Stimulated activated memory B cell treated with anti-CD40 and anti-IgM and Interleukin-4, amounts not matched to agents 10 μg/mL and 1 μg/mL and 100 μg/mL, for 72 hours (primary cell): ENCODE data around the gene MARCHF9.

Experiments used
- ATAC-seq: fragments of 150-1000 bp; cut with Tn5 transposase; 2 replicates; pipeline ENCODE4 v1.10.0; 2021
- H3K27ac Mint-ChIP-seq: one replicate; pipeline ENCODE4 v1.8.0; 2022; ENCODE audit warnings: mild to moderate bottlenecking, mixed read lengths
- H3K27me3 Mint-ChIP-seq: one replicate; pipeline ENCODE4 v1.8.0; 2022; ENCODE audit warnings: mixed read lengths
- H3K36me3 Mint-ChIP-seq: one replicate; pipeline ENCODE4 v1.8.0; 2022; ENCODE audit warnings: mixed read lengths
- H3K4me1 Mint-ChIP-seq: one replicate; pipeline ENCODE4 v1.8.0; 2022; ENCODE audit warnings: mixed read lengths
- H3K4me3 Mint-ChIP-seq: one replicate; pipeline ENCODE4 v1.8.0; 2022; ENCODE audit warnings: mild to moderate bottlenecking, moderate library complexity, mixed read lengths
- H3K9me3 Mint-ChIP-seq: one replicate; pipeline ENCODE4 v1.8.0; 2022; ENCODE audit warnings: mixed read lengths

MARCHF9 gene

DNA sequence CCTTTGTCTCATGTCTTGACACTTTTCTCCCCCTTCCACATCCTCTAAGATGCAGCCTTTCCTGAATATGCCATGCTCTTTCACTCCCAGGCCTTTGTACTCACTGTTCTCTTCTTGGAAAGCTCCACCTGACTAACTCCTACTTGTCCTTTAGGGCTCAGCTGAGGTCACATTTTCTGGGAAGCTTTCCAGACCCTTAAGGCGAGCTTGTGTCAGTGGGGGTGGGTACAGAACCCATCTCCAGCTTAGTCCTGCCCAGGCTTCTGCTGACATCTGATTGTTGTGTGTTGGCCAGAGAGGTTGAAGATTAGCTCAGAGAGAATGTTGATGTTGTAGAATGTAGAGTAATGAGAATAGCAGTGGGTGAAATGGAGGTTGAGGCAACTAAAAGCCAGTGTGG is 24.8 kb downstream of the MARCHF9 start:
- ATAC-seq = no peak
- no peak overlapping the region for H3K27ac Mint-ChIP-seq
- H3K4me1 Mint-ChIP-seq = peaks cover 23% of the 10 kb centered on the region
- H3K9me3 Mint-ChIP-seq = no peaks in the 10 kb centered on the region
- H3K27me3 Mint-ChIP-seq = no peaks in the 10 kb centered on the region
- no peaks in the 10 kb centered on the region for H3K36me3 Mint-ChIP-seq
- no peak overlapping the region for H3K4me3 Mint-ChIP-seq

GRCh38 chr12:57780284-57780897 is 25.5 kb downstream of the MARCHF9 start:
- Mint-ChIP-seq H3K4me3 (no peak overlapping the region), H3K27me3 (no peaks in the 10 kb centered on the region), H3K4me1 (peaks cover 23% of the 10 kb centered on the region), H3K36me3 (no peaks in the 10 kb centered on the region), H3K9me3 (no peaks in the 10 kb centered on the region), H3K27ac (no peak overlapping the region)
- no peak for ATAC-seq

DNA sequence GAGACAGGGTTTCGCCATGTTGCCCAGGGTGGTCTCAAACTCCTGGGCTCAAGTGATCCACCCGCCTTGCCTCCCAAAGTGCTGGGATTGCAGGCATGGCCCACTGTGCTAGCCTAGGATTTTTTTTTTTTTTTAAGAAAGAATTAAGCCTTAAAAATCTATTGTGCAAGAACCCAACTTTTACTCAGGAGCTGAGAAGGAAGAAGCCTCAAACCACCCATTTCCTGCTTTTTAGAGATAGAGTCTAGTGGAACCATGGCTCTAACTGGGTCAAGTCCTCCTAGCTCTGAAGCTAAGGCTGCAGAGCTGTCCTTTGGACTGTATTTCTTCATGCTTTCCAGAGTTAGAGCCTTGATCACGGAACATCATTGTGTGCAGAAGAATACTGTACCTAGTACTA is 26.3 kb downstream of the MARCHF9 start:
- Mint-ChIP-seq H3K27ac (no peak overlapping the region), H3K4me3 (no peak overlapping the region), H3K27me3 (no peaks in the 10 kb centered on the region), H3K4me1 (peaks cover 17% of the 10 kb centered on the region), H3K9me3 (no peaks in the 10 kb centered on the region), H3K36me3 (peaks cover 4% of the 10 kb centered on the region)
- ATAC-seq = no peak

GRCh38 chr12:57781801-57782200 is 26.9 kb downstream of the MARCHF9 start:
- no peak overlapping the region for H3K4me3 Mint-ChIP-seq

DNA sequence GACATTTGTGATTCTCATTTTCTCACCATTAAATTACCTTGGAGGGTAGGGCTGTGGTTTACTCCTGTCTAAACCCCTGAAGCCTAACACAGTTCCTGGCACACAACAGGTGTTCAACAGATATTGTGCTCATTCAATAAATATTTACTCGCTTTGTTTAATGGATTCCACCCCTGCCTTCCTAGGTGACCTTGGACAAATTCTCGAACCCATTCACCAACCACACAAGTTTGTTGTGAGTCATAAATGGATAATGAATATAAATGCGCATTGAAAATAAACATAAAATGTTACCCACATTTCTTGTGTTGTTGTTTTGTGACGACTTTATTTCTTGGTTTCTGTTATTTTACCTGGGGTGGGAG is 27.3 kb downstream of the MARCHF9 start:
- H3K27ac Mint-ChIP-seq = peak overlapping the region; percentile 86
- H3K4me1 Mint-ChIP-seq = peaks cover 17% of the 10 kb centered on the region
- H3K36me3 Mint-ChIP-seq = peaks cover 14% of the 10 kb centered on the region
- H3K9me3 Mint-ChIP-seq = no peaks in the 10 kb centered on the region
- peak overlapping the region; percentile 95 for H3K4me3 Mint-ChIP-seq
- H3K27me3 Mint-ChIP-seq = no peaks in the 10 kb centered on the region
- ATAC-seq = no peak

More at GRCh38 chr12:57781801-57782200, 26.9 kb downstream of the MARCHF9 start:
- Mint-ChIP-seq H3K27me3 (no peaks in the 10 kb centered on the region), H3K9me3 (no peaks in the 10 kb centered on the region), H3K27ac (no peak overlapping the region), H3K4me1 (peaks cover 17% of the 10 kb centered on the region), H3K36me3 (peaks cover 9% of the 10 kb centered on the region)
- no peak for ATAC-seq

DNA sequence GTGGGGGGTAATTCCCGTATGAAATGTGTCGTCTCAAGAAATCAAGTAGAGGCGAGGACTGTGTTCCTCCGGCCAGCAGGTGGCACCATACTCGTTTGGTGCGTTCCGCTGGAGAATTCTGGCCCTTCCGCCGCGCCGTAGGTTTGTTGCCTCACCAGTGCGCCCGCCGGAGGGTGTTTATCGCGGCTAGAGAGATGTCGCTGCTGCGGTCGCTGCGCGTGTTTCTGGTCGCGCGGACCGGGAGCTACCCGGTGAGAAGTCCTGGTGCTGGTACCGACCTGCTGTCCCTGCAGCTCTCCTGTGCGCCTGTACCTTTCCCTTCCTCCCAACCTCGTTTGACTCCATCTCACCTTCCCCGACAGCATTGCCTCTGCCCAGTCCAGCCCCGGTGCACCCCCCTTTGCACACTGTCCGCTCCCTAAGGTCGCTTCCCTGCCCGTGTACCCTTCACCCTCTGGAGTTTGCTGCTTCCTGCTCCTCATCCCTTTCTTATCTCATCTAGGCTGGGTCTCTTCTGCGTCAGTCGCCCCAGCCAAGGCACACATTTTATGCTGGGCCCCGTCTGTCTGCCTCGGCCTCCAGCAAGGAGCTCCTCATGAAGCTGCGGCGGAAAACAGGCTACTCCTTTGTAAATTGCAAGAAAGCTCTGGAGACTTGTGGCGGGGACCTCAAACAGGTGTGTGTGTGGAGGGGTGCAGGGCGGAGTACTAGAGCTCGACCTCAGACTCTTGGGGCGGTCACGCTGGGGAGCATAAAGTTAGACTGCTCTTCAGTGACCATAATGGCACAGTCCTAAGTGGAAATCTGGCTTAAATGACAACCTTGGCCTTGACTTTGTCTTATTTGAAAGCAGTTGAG is 27.9 kb downstream of the MARCHF9 start, which contains the start of gene TSFM:
Gene TSFM (plus strand): TSS at position 180 of the 858 bp plus-strand sequence. CDS start 15 bp downstream, at position 195.
- Mint-ChIP-seq H3K9me3 (no peaks in the 10 kb centered on the region), H3K36me3 (peaks cover 19% of the 10 kb centered on the region), H3K27me3 (no peaks in the 10 kb centered on the region), H3K27ac (peak within 1 kb of the TSS; percentile 86), H3K4me3 (peak within 1 kb of the TSS; percentile 95), H3K4me1 (peaks cover 17% of the 10 kb centered on the region)
- ATAC-seq = peak; percentile 94

GRCh38 chr12:57783466-57783801 is 28.5 kb downstream of the MARCHF9 start:
- Mint-ChIP-seq H3K4me3 (peak overlapping the region; percentile 95), H3K4me1 (peaks cover 17% of the 10 kb centered on the region), H3K9me3 (no peaks in the 10 kb centered on the region), H3K36me3 (peaks cover 22% of the 10 kb centered on the region), H3K27me3 (no peaks in the 10 kb centered on the region), H3K27ac (peak overlapping the region; percentile 86)
- ATAC-seq = no peak

DNA sequence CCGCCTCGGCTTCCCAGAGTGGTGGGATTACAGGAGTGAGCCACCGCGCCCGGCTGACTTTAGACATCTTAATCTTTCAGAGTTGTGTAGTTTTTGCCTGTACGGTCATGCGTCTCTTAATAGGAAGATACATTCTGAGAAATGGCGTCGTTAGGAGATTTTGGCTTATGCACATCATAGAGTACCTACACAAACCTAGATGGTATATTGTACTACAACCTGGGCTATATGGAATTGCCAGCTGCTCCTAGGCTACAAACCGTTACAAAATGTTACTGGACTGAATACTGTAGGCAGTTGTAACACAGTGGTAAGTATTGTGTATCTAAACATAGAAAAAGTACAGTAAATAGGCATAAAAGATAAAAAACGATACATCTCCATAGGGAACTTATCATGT is 29.0 kb downstream of the MARCHF9 start:
- H3K4me1 Mint-ChIP-seq = peaks cover 17% of the 10 kb centered on the region
- ATAC-seq = no peak
- H3K27ac Mint-ChIP-seq = no peak overlapping the region
- no peaks in the 10 kb centered on the region for H3K9me3 Mint-ChIP-seq
- no peaks in the 10 kb centered on the region for H3K27me3 Mint-ChIP-seq
- peaks cover 26% of the 10 kb centered on the region for H3K36me3 Mint-ChIP-seq
- peak overlapping the region; percentile 62 for H3K4me3 Mint-ChIP-seq

- Mint-ChIP-seq H3K9me3 (no peaks in the 10 kb centered on the region), H3K27me3 (no peaks in the 10 kb centered on the region), H3K4me3 (no peak overlapping the region), H3K36me3 (peaks cover 54% of the 10 kb centered on the region), H3K27ac (no peak overlapping the region), H3K4me1 (no peaks in the 10 kb centered on the region)
- no peak for ATAC-seq
Measured at GRCh38 chr12:57793920-57794319, 39.0 kb downstream of the MARCHF9 start.

GRCh38 chr12:57795354-57795753 is 40.5 kb downstream of the MARCHF9 start:
- no peak for ATAC-seq
- Mint-ChIP-seq H3K27ac (no peak overlapping the region), H3K4me1 (no peaks in the 10 kb centered on the region), H3K36me3 (peaks cover 59% of the 10 kb centered on the region), H3K4me3 (no peak overlapping the region), H3K9me3 (no peaks in the 10 kb centered on the region), H3K27me3 (no peaks in the 10 kb centered on the region)

GRCh38 chr12:57796996-57797395 is 42.1 kb downstream of the MARCHF9 start:
- Mint-ChIP-seq H3K27ac (no peak overlapping the region), H3K9me3 (no peaks in the 10 kb centered on the region), H3K27me3 (no peaks in the 10 kb centered on the region), H3K36me3 (peaks cover 57% of the 10 kb centered on the region), H3K4me1 (no peaks in the 10 kb centered on the region), H3K4me3 (no peak overlapping the region)
- ATAC-seq = no peak

- no peaks in the 10 kb centered on the region for H3K4me1 Mint-ChIP-seq
- H3K4me3 Mint-ChIP-seq = no peak overlapping the region
- no peaks in the 10 kb centered on the region for H3K27me3 Mint-ChIP-seq
- H3K27ac Mint-ChIP-seq = no peak overlapping the region
- H3K9me3 Mint-ChIP-seq = no peaks in the 10 kb centered on the region
- ATAC-seq = no peak
- H3K36me3 Mint-ChIP-seq = peaks cover 57% of the 10 kb centered on the region
Measured at GRCh38 chr12:57797933-57798332, 43.0 kb downstream of the MARCHF9 start.

GRCh38 chr12:57800965-57801364 is 46.1 kb downstream of the MARCHF9 start:
- no peak overlapping the region for H3K4me3 Mint-ChIP-seq
- H3K27me3 Mint-ChIP-seq = no peaks in the 10 kb centered on the region
- H3K9me3 Mint-ChIP-seq = no peaks in the 10 kb centered on the region
- H3K4me1 Mint-ChIP-seq = no peaks in the 10 kb centered on the region
- no peak for ATAC-seq
- H3K27ac Mint-ChIP-seq = no peak overlapping the region
- H3K36me3 Mint-ChIP-seq = peaks cover 40% of the 10 kb centered on the region

- H3K36me3 Mint-ChIP-seq = peaks cover 27% of the 10 kb centered on the region
- H3K9me3 Mint-ChIP-seq = no peaks in the 10 kb centered on the region
- no peak overlapping the region for H3K4me3 Mint-ChIP-seq
- no peaks in the 10 kb centered on the region for H3K4me1 Mint-ChIP-seq
- no peak for ATAC-seq
- H3K27me3 Mint-ChIP-seq = no peaks in the 10 kb centered on the region
- H3K27ac Mint-ChIP-seq = no peak overlapping the region
Measured at GRCh38 chr12:57802607-57803006, 47.7 kb downstream of the MARCHF9 start.

GRCh38 chr12:57803319-57803893 is 48.5 kb downstream of the MARCHF9 start:
- Mint-ChIP-seq H3K27me3 (no peaks in the 10 kb centered on the region), H3K36me3 (peaks cover 22% of the 10 kb centered on the region), H3K27ac (no peak overlapping the region), H3K4me3 (no peak overlapping the region), H3K4me1 (no peaks in the 10 kb centered on the region), H3K9me3 (no peaks in the 10 kb centered on the region)
- no peak for ATAC-seq

DNA sequence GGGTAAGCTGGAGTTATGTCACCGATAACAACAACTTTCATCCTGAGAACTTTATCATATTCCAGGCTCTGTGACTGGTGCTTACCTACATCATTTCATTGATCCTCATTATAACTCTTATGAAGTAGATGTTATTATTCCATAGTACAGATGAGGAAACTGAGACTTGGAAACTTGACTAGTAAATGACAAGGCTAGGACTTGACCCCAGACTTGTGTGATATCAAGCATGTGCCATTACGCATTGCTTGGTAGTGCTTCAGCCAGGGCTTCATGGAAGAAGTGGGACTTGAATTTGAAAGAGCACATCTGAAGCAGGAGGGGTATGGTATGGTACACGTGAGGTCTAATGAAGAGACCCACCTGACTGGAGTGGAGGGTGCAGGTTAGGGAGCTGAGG is 51.8 kb downstream of the MARCHF9 start:
- Mint-ChIP-seq H3K4me3 (no peak overlapping the region), H3K27ac (no peak overlapping the region), H3K27me3 (no peaks in the 10 kb centered on the region), H3K9me3 (no peaks in the 10 kb centered on the region), H3K36me3 (peaks cover 11% of the 10 kb centered on the region), H3K4me1 (no peaks in the 10 kb centered on the region)
- ATAC-seq = no peak
